Superior temporal gyrus (tissue), 1 donor: ENCODE data around the gene ERGIC3.

Experiments used
- DNase-seq: peaks from one replicate; pipeline ENCODE4 v3.0.0-alpha.2; 2016; ENCODE audit errors: extremely low spot score

Gene ERGIC3

GRCh38 chr20:35598476-35598875 lies 56.6 kb downstream of the ERGIC3 start:
- DNase-seq, result no peak

GRCh38 chr20:35598899-35599775 lies 57.3 kb downstream of the ERGIC3 start:
- DNase-seq, result no peak

- no peak for DNase-seq
Observed at GRCh38 chr20:35599776-35600120, 57.9 kb downstream of the ERGIC3 start.

- DNase-seq, result no peak
Observed at GRCh38 chr20:35600176-35600992, 58.5 kb downstream of the ERGIC3 start.

- peak; percentile 57 for DNase-seq
Observed at GRCh38 chr20:35600993-35601973, 59.4 kb downstream of the ERGIC3 start.

GRCh38 chr20:35601990-35602389 lies 60.1 kb downstream of the ERGIC3 start:
- no peak for DNase-seq

GRCh38 chr20:35602851-35603495 lies 61.1 kb downstream of the ERGIC3 start:
- DNase-seq, result no peak

GRCh38 chr20:35603695-35604448 lies 62.0 kb downstream of the ERGIC3 start:
- no peak for DNase-seq

- no peak for DNase-seq
Observed at GRCh38 chr20:35604449-35604747, 62.5 kb downstream of the ERGIC3 start.

GRCh38 chr20:35606127-35606526 lies 64.2 kb downstream of the ERGIC3 start:
- DNase-seq, result no peak
